ENCODE measurements around the gene METAP1.

DNA sequence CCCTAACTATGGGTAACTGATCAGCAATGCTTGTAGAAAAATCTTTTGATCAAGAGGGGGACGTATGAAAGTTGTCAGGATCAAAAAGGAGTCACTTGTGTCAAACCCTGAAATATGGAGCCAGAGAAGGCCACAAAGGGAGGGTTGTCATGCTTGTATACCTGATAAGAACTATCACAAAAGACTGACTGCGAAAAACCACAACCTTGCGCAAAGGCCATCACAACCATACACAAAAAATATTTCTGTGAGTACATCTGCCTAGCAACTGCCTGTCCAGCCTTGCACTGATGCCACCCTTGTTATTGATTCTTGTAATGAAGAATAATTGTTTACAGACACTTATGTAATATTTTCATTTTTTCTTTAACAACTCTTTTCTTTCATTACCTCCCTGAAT, 43.8 kb upstream of the METAP1 start:
- TF ChIP-seq, protein P1, sequence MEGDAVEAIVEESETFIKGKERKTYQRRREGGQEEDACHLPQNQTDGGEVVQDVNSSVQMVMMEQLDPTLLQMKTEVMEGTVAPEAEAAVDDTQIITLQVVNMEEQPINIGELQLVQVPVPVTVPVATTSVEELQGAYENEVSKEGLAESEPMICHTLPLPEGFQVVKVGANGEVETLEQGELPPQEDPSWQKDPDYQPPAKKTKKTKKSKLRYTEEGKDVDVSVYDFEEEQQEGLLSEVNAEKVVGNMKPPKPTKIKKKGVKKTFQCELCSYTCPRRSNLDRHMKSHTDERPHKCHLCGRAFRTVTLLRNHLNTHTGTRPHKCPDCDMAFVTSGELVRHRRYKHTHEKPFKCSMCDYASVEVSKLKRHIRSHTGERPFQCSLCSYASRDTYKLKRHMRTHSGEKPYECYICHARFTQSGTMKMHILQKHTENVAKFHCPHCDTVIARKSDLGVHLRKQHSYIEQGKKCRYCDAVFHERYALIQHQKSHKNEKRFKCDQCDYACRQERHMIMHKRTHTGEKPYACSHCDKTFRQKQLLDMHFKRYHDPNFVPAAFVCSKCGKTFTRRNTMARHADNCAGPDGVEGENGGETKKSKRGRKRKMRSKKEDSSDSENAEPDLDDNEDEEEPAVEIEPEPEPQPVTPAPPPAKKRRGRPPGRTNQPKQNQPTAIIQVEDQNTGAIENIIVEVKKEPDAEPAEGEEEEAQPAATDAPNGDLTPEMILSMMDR (IDR thresholded peaks at IDR 0.05), result no peak
- no peak for TF ChIP-seq POLR2A (IDR thresholded peaks at IDR 0.05)
